IMR-90 (cell line): ENCODE measurements around the gene TRAPPC4. TPM values are rescaled to one million over a fixed set of nuclear protein-coding genes. Genes with fewer than 3 reads are reported as not detected.

Source experiments
- ATAC-seq: fragments of 200-7000 bp; cut with Tn5 transposase; 2 replicates; pipeline ENCODE4 v1.9.1; 2020; ENCODE audit warnings: low read depth, mild to moderate bottlenecking, moderate library complexity
- BruUV-seq: library from RNA; stranded (reverse); fragments of 400-500 nt; replicated peaks from 2 replicates; lab custom pipeline; 2021; lab: Mats Ljungman, UMichigan
- CTCF ChIA-PET: fragments of 300-600 bp; formaldehyde crosslinking; extraction: SDS; loops from one replicate; lab custom pipeline; 2021; ENCODE audit warnings: antibody characterized with exemption; lab: Yijun Ruan, JAX
- POLR2A ChIA-PET: fragments of 300-600 bp; sonication (Branson Sonifier 250); formaldehyde crosslinking; loops from one replicate; lab custom pipeline; 2022; ENCODE audit warnings: antibody characterized with exemption; ENCODE audit not compliant: unreplicated experiment; lab: Charles Lee
- DNase-seq: peaks from one replicate; pipeline ENCODE4 v3.0.0; 2013
- H2AFZ ChIP-seq: replicated peaks from 2 replicates; pipeline ENCODE3; 2013; ENCODE audit warnings: low read length, mild to moderate bottlenecking; ENCODE audit not compliant: poor library complexity
- H2AK5ac ChIP-seq: 2 replicates; pipeline ENCODE4 v1.6.1; 2013; ENCODE audit warnings: low read depth, low read length, inconsistent platforms
- H2AK9ac ChIP-seq: replicated peaks from 2 replicates; pipeline ENCODE3; 2013; ENCODE audit warnings: mild to moderate bottlenecking, low read depth, low read length, moderate library complexity; ENCODE audit not compliant: poor library complexity
- H2BK120ac ChIP-seq: 2 replicates; pipeline ENCODE4 v1.6.1; 2013; ENCODE audit warnings: low read depth, low read length, inconsistent platforms
- H2BK15ac ChIP-seq: 3 replicates; pipeline ENCODE4 v1.6.1; 2013; ENCODE audit warnings: low read depth, low read length, inconsistent platforms
- H2BK20ac ChIP-seq: 2 replicates; pipeline ENCODE4 v1.6.1; 2013; ENCODE audit warnings: low read depth, mild to moderate bottlenecking, inconsistent platforms, low read length, moderate library complexity
- H2BK5ac ChIP-seq: 2 replicates; pipeline ENCODE4 v1.6.1; 2013; ENCODE audit warnings: mild to moderate bottlenecking, low read depth, low read length, inconsistent platforms; ENCODE audit not compliant: poor library complexity, severe bottlenecking
- H3K14ac ChIP-seq: replicated peaks from 2 replicates; pipeline ENCODE4 v1.6.1; 2013; ENCODE audit warnings: low read depth, low read length, inconsistent platforms
- H3K18ac ChIP-seq: 2 replicates; pipeline ENCODE4 v1.6.1; 2013; ENCODE audit warnings: low read depth, low read length, control low read depth
- H3K23ac ChIP-seq: 2 replicates; pipeline ENCODE4 v1.6.1; 2013; ENCODE audit warnings: low read depth, low read length, inconsistent platforms
- H3K27ac ChIP-seq: 2 replicates; pipeline ENCODE4 v1.5.1; 2013; ENCODE audit warnings: mild to moderate bottlenecking, control low read depth, low read length; ENCODE audit not compliant: insufficient read depth
- H3K27me3 ChIP-seq: 2 replicates; pipeline ENCODE4 v1.6.1; 2013; ENCODE audit warnings: low read length; ENCODE audit not compliant: control insufficient read depth, insufficient read depth
- H3K36me3 ChIP-seq: 2 replicates; pipeline ENCODE4 v1.6.1; 2013; ENCODE audit warnings: low read length, mixed read lengths; ENCODE audit not compliant: control insufficient read depth, insufficient read depth
- H3K4ac ChIP-seq: 2 replicates; pipeline ENCODE4 v1.6.1; 2013; ENCODE audit warnings: low read depth, low read length, inconsistent platforms
- H3K4me1 ChIP-seq: 2 replicates; pipeline ENCODE4 v1.6.1; 2013; ENCODE audit warnings: low read length, mixed read lengths; ENCODE audit not compliant: control insufficient read depth, insufficient read depth
- H3K4me2 ChIP-seq: 2 replicates; pipeline ENCODE4 v1.6.1; 2013; ENCODE audit warnings: low read depth, mild to moderate bottlenecking, control low read depth, low read length, moderate library complexity
- H3K4me3 ChIP-seq: 2 replicates; pipeline ENCODE4 v1.5.1; 2013; ENCODE audit warnings: low read depth, mild to moderate bottlenecking, control low read depth, low read length, moderate library complexity; ENCODE audit not compliant: insufficient read depth
- H3K56ac ChIP-seq: 2 replicates; pipeline ENCODE4 v1.6.1; 2013; ENCODE audit warnings: low read length, inconsistent platforms; ENCODE audit not compliant: insufficient read depth; ENCODE audit errors: extremely low read depth
- H3K79me1 ChIP-seq, 2 experiments: 2 replicates each; pipeline ENCODE4 v1.6.1; 2013; ENCODE audit warnings: low read length in 2 of 2, inconsistent platforms in 1 of 2, low read depth in 1 of 2
- H3K9ac ChIP-seq: 2 replicates; pipeline ENCODE4 v1.6.1; 2013; ENCODE audit warnings: low read depth, low read length, control low read depth
- H3K9me1 ChIP-seq: 2 replicates; pipeline ENCODE4 v1.6.1; 2013; ENCODE audit warnings: low read length, inconsistent platforms; ENCODE audit not compliant: insufficient read depth
- H3K9me3 ChIP-seq: 2 replicates; pipeline ENCODE4 v1.6.1; 2013; ENCODE audit warnings: low read length; ENCODE audit not compliant: control insufficient read depth, insufficient read depth
- H4K20me1 ChIP-seq: 2 replicates; pipeline ENCODE4 v1.6.1; 2013; ENCODE audit warnings: low read length, inconsistent platforms; ENCODE audit not compliant: insufficient read depth
- H4K5ac ChIP-seq: 2 replicates; pipeline ENCODE4 v1.6.1; 2013; ENCODE audit warnings: mild to moderate bottlenecking, low read depth, low read length, control low read depth
- H4K8ac ChIP-seq, 2 experiments: 2 replicates each; pipeline ENCODE4 v1.6.1; 2013; ENCODE audit warnings: low read depth in 2 of 2, low read length in 2 of 2, control low read depth in 1 of 2, inconsistent platforms in 1 of 2
- H4K91ac ChIP-seq: 2 replicates; pipeline ENCODE4 v1.6.1; 2013; ENCODE audit warnings: low read depth, low read length, inconsistent platforms; ENCODE audit not compliant: insufficient read depth
- BHLHE40 ChIP-seq: fragments of 150-350 bp; IDR thresholded peaks from 2 replicates; pipeline ENCODE4 v1.6.1; 2016; ENCODE audit warnings: mild to moderate bottlenecking, low read depth, low read length
- CEBPB ChIP-seq: IDR thresholded peaks from 2 replicates; pipeline ENCODE4 v1.6.1; 2012; ENCODE audit warnings: low read depth, low read length, improper control_type of control experiment
- CHD1 ChIP-seq: IDR thresholded peaks from 2 replicates; pipeline ENCODE4 v1.6.1; 2012; ENCODE audit warnings: low read depth, low read length, improper control_type of control experiment
- FOS ChIP-seq: fragments of 150-350 bp; IDR thresholded peaks from 2 replicates; pipeline ENCODE4 v1.6.1; 2016; ENCODE audit warnings: low read depth, low read length
- MAZ ChIP-seq: IDR thresholded peaks from 2 replicates; pipeline ENCODE4 v1.6.1; 2012; ENCODE audit warnings: low read depth, mild to moderate bottlenecking, low read length, improper control_type of control experiment, moderate library complexity, borderline replicate concordance
- MXI1 ChIP-seq: IDR thresholded peaks from 2 replicates; pipeline ENCODE4 v1.6.1; 2012; ENCODE audit warnings: low read depth, mild to moderate bottlenecking, low read length, moderate library complexity, borderline replicate concordance
- POLR2A ChIP-seq: IDR thresholded peaks from 2 replicates; pipeline ENCODE4 v1.6.1; 2012; ENCODE audit warnings: mild to moderate bottlenecking, low read depth, low read length
- RAD21 ChIP-seq: IDR thresholded peaks from 2 replicates; pipeline ENCODE4 v1.6.1; 2012; ENCODE audit warnings: low read length, improper control_type of control experiment
- RCOR1 ChIP-seq: IDR thresholded peaks from 2 replicates; pipeline ENCODE4 v1.6.1; 2012; ENCODE audit warnings: mild to moderate bottlenecking, low read length, improper control_type of control experiment; ENCODE audit not compliant: insufficient replicate concordance
- WGBS, 2 experiments: methylation state at CpG; one replicate each; pipeline versions ENCODE4 v1.1.5 to v1.1.7; 2013; ENCODE audit warnings: missing lambda C conversion rate in 2 of 2; ENCODE audit not compliant: insufficient read length in 1 of 2; ENCODE audit errors: extremely low coverage in 2 of 2; 5-methylcytosine and 5-hydroxymethylcytosine counted together
- dilution Hi-C: fragments of 300-500 bp; cut with HindIII; formaldehyde crosslinking; loops from one replicate; pipeline ENCODE4 v1.14.3; 2018; ENCODE audit warnings: low sequenced_read_pairs; ENCODE audit not compliant: unreplicated experiment
- in situ Hi-C: fragments of 300-500 bp; cut with MboI; formaldehyde crosslinking; loops from 3 replicates; pipeline ENCODE4 v1.14.3; 2019; ENCODE audit warnings: low sequenced_read_pairs, inconsistent platforms, mixed read lengths
- intact Hi-C: fragments of 100-400 bp; cut with micrococcal nuclease; formaldehyde crosslinking; loops from 2 replicates; pipeline ENCODE4 v1.10.0; 2022
- polyA plus RNA-seq, 3 experiments: library from polyadenylated mRNA; depleted of rRNA; stranded (reverse); fragments of >200 nt; gene quantifications; 2 replicates each; pipeline ENCODE4 v1.2.3, GENCODE V29; 2012; ENCODE audit warnings: low replicate concordance in 1 of 3
- total RNA-seq: library from RNA; depleted of rRNA; stranded (reverse); fragments of >200 nt; gene quantifications from 2 replicates; pipeline ENCODE4 v1.2.3, GENCODE V29; 2012
- TF ChIP-seq, protein P1 (sequence below): conservative IDR thresholded peaks from 2 replicates; pipeline ENCODE4 v1.5.1; 2012; ENCODE audit warnings: mild to moderate bottlenecking, low read depth, low read length, improper control_type of control experiment

TRAPPC4 gene
- total and polyA plus RNA-seq, 2 of the 4 experiments (the other 2 are of a cell fraction), result 102 to 162 TPM

DNA sequence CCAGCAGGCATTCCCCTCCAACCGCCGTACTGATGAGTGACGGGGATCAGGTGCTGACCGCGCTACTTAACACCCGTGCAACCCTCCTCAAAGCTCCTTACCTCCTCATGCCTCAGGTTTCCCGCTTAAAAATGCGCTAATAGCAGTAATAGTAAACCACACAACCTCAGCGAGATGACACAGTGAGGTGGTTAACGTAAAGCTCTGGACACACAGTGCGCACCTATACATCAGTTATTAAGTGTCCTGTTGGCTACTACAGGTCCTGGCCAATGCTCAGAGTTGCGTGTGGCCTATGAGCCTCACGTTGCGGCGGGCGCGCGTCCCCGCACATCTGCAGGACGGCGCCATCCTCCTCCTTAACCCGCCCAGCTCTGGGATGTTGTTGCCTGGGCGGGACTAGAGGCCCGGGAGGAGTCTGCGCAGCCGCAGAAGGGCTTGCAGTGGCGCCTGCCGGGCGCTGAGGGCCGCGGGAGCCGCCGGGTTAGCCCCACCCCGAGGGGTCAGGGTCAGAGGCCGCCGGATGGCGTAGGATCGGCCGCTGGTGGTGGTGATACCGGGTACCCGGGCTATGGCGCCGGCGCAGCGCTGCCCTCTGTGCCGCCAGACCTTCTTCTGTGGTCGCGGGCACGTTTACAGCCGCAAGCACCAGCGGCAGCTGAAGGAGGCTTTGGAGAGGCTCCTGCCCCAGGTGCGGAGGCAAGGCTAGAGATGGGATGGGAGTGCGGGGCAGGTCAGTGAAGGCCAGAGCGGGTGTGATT is 20.8 kb upstream of the TRAPPC4 start, which contains the start of gene CENATAC:
TSS of gene CENATAC (plus strand) at position 512 of the 761 bp plus-strand sequence. CDS start at position 572, 60 bp downstream.
- Histone ChIP-seq H3K4ac (peak within 1 kb of the TSS; percentile 91), H3K27ac (peak within 1 kb of the TSS; percentile 64), H3K56ac (peak within 1 kb of the TSS; percentile 49), H2BK5ac (peak within 1 kb of the TSS; percentile 77), H4K20me1 (no peaks in the 10 kb centered on the region), H2BK20ac (0 out of 2 replicates have a peak within 1 kb of the TSS, but pooled peaks have one; percentile 27), H3K27me3 (no peaks in the 10 kb centered on the region), H3K4me1 (peaks cover 7% of the 10 kb centered on the region), H3K9me3 (no peaks in the 10 kb centered on the region), H3K9ac (peak within 1 kb of the TSS; percentile 87), H2AK5ac (peak within 1 kb of the TSS; percentile 80), H3K4me3 (peak within 1 kb of the TSS; percentile 83), H2BK15ac (peak within 1 kb of the TSS; percentile 68; the same call in 1 of the 3 replicates), H3K23ac (peak within 1 kb of the TSS; percentile 96), H3K14ac (peak within 1 kb of the TSS; percentile 97), H3K79me1 (peaks cover 22 to 55% of the 10 kb centered on the region in 2 experiments), H3K18ac (peak within 1 kb of the TSS; percentile 72), H3K4me2 (peak within 1 kb of the TSS; percentile 98), H3K9me1 (peaks cover 8% of the 10 kb centered on the region), H2AK9ac (peak within 1 kb of the TSS; percentile 94), H2AFZ (peak within 1 kb of the TSS; percentile 93), H4K5ac (peak within 1 kb of the TSS; percentile 90), H2BK120ac (peak within 1 kb of the TSS; percentile 32; the same call in 1 of the 2 replicates), H3K36me3 (peaks cover 4% of the 10 kb centered on the region), H4K91ac (peak within 1 kb of the TSS; percentile 83), H4K8ac (peak within 1 kb of the TSS; percentile 92 to 93)
- intact Hi-C loops, result no loop called here
- 1% methylated on average over 32 of the region's 54 CpGs; no CpG with 5 or more reads in 1 of the 2 experiments for WGBS, 2 experiments
- BruUV-seq, result no TSS peak
- CTCF ChIA-PET, result no interaction called here
- DNase-seq (peak; percentile 80), ATAC-seq (peak; percentile 98)
- dilution Hi-C loops, result no loop called here
- TF ChIP-seq FOS, result no peak
- peak; percentile 53; the same call in 1 of the 2 replicates for TF ChIP-seq MXI1
- TF ChIP-seq BHLHE40, result no peak
- TF ChIP-seq, protein P1, sequence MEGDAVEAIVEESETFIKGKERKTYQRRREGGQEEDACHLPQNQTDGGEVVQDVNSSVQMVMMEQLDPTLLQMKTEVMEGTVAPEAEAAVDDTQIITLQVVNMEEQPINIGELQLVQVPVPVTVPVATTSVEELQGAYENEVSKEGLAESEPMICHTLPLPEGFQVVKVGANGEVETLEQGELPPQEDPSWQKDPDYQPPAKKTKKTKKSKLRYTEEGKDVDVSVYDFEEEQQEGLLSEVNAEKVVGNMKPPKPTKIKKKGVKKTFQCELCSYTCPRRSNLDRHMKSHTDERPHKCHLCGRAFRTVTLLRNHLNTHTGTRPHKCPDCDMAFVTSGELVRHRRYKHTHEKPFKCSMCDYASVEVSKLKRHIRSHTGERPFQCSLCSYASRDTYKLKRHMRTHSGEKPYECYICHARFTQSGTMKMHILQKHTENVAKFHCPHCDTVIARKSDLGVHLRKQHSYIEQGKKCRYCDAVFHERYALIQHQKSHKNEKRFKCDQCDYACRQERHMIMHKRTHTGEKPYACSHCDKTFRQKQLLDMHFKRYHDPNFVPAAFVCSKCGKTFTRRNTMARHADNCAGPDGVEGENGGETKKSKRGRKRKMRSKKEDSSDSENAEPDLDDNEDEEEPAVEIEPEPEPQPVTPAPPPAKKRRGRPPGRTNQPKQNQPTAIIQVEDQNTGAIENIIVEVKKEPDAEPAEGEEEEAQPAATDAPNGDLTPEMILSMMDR, result 0 out of 2 replicates have a peak, but pooled peaks have one; percentile 1
- 0 out of 2 replicates have a peak, but pooled peaks have one; percentile 8 for TF ChIP-seq MAZ
- no peak for TF ChIP-seq CEBPB
- TF ChIP-seq RCOR1, result no peak
- no peak for TF ChIP-seq CHD1
- peak; percentile 39; the same call in 1 of the 2 replicates for TF ChIP-seq POLR2A
- TF ChIP-seq RAD21, result no peak
- POLR2A ChIA-PET, result interaction anchor here (0.6 kb wide), 1 partner anchor 339 kb away, joined by 3 read pairs; no protein-coding TSS in a partner anchor
- in situ Hi-C loops, result no loop called here
